Activated CD4-positive, alpha-beta T cell treated with anti-CD3 and anti-CD28 coated beads, Interleukin-2, Interleukin-4, amounts not matched to agents 100 ng/mL and 50 ng/mL, durations not matched to agents 16 hours and 8 hours (primary cell): Measurements from ENCODE around the gene DHCR7.

Experiments used
- DNase-seq: peaks from one replicate; pipeline ENCODE4 v3.0.0-alpha.2; 2020; ENCODE audit warnings: low spot score

DHCR7 gene

GRCh38 chr11:71477641-71478527 is 29.7 kb upstream of the DHCR7 start:
- no peak for DNase-seq

GRCh38 chr11:71476926-71477640 is 28.9 kb upstream of the DHCR7 start:
- DNase-seq: no peak

DNA sequence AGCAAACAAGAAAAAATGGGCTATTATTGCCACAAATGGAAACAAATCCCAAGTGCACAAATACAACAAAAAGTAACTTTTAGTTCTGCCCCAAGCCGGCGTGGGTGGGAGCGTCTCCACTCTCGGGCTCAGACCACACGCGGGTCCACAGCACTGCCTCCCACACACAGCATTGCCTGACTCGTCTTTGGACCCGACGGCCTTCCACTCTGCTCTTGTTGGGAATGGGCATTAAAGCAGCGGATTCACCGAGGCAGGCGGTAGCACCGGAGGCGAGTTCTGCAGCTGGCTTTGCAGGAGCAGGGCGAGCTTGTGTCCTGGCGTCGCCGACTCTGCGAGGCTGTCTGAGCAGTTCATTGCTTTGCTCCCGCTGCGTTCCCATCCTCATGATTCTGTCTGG is 27.8 kb upstream of the DHCR7 start:
- no peak for DNase-seq

DNA sequence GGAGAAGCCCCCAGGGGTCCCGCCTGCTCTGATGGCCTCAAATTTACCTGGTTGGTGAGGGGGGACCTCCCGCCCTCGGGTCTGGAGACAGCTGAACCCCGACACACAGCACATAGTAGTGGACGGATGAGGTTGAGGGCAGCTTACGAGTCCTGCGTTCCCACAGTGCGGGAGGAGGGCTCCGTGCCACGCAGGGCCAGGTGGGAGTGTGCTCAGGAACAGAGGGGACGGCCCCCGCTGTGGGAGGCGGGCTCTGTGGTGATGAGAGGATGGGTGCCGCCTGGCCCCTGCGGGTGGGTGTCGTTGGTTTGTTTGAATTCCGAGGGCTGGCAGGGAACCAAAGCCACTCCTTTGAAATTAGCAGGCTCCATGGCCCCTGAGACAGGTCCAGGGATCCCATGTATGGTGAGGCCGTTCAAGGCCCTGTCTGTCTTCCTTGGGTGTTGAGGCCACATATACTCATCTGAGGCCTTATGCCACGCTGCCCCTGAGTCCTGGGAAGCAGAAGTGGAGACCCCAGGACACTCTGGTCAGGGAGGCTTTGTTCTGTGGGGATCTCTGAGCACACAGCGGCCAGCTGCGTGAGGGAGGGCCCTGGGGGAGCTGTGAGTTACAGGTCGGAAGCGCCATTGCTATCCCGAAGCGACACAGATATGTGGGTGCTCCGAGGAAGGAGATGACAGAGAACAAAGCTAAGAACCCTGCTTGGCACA is 26.7 kb upstream of the DHCR7 start:
- no peak for DNase-seq

- DNase-seq: no peak
Observed at GRCh38 chr11:71474141-71474770, 26.1 kb upstream of the DHCR7 start.

- DNase-seq: no peak
Observed at GRCh38 chr11:71473793-71474080, 25.5 kb upstream of the DHCR7 start.

DNA sequence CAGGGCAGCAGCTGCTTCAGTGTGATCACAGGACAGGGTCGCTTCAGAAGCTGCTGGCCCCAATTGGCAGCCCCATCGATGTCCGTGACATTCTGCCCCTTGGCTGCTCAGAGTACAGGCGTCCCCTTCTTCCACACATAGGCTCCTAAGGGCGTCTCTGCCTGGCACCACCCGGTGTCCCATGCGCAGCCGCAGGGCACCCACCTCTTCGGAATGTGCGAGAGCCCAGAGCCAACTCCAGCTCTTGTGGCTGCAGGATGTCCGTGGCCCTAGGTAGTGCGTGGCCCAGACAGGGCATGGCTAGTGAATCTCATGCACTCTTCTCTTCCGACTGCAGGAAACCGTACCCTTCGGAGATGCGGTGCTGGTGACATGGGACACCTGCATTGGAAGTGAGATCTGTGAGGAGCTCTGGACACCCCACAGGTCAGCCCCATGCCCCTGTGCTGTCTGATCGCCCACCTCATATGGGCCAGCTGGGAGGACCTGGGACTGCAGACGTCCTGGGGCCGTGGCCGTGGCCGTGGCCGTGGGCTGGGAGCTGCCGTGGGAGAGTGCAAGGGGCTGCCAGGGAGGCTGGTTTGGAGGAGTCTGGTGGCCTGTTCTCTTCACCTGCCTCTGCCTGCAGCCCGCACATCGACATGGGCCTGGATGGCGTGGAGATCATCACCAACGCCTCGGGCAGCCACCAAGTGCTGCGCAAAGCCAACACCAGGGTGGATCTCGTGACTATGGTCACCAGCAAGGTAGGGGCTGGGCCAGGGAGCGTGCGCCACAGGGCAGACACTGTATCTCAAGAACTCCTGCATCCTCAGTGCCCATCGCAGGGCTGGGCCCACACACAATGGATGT is 25.0 kb upstream of the DHCR7 start:
- DNase-seq: no peak

GRCh38 chr11:71472357-71472885 is 24.2 kb upstream of the DHCR7 start:
- DNase-seq: no peak

DNA sequence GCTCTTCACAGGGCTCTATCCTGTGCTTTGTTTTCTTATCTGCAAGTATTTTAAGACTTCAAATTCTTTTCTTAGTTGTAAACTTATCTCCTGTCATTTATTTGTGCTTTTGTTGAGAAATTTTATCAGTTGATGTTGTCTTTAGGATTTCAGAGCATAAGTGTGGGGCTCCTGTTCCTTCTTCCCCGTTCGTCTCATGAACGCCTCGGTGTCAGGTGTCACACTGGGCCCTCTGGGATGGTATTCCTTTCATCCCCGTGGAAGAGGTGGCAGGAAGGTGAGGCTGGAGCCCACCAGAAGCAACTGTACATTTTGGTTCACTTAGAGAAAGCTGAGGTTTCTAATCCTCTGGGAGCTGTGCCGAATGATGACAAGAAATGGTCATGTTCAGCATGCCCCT is 22.8 kb upstream of the DHCR7 start:
- DNase-seq: no peak

DNA sequence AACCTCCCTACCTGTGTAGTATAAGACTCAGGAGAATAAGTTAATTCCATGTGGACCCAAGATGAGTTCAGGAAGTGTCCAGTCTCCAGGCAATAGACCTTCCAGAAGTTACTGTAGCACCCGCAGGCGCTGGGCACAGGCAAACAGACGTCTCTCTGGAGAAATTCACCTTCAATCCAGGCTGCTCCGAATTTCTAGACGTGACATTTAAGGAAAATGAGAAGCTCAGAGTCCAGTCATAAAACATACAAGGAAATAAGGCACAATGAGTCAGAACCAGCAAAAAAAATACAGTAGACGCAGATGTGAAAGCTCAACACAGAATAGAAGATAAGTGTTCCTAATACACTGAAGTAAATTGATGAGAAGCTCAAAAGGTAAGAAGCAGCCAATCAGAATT is 19.0 kb upstream of the DHCR7 start:
- DNase-seq: no peak

- no peak for DNase-seq
Observed at GRCh38 chr11:71466358-71466757, 18.2 kb upstream of the DHCR7 start.

GRCh38 chr11:71465054-71465453 is 16.9 kb upstream of the DHCR7 start:
- DNase-seq: no peak

DNA sequence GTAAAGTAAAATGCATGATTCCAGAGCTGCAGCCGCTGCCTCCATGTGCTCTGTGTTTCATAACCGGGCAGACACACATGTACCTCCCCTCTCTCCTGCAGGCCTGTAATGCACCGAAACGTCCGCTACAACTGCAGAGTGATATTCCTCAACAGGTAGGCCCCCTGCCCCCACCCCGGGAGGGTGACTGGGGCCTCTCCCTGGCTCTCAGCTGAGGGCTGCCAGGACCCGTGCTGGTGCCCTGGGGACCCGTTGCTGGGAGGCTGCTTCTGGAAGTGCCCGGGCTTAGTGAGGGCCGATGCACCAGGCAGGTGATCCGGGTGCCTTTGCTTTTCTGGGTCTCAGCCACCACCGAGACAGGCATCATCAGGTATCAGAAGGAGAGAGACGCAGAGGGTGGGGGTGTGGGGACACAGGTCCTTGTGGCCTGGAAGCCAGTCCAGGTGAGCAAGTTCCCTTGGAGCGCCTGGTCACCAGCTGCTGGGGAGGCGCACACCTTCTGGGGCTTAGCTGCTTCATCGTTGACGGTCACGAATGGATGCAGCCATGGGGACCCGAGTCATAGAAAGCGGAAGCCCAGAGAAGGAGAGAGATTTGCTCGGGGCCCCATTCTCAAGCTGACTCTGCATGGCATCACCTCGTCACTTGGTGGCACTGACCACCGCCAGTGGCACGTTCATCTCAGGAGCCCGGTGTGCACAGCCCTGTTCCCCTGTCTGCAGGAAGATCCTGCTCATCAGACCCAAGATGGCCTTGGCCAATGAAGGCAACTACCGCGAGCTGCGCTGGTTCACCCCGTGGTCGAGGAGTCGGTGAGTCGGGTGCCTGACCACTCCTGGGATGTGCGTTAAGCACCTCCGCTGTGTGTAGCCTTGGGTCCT is 15.4 kb upstream of the DHCR7 start:
- no peak for DNase-seq

GRCh38 chr11:71462726-71463125 is 14.5 kb upstream of the DHCR7 start:
- no peak for DNase-seq

- no peak for DNase-seq
Observed at GRCh38 chr11:71461696-71462095, 13.5 kb upstream of the DHCR7 start.

- no peak for DNase-seq
Observed at GRCh38 chr11:71459767-71460320, 11.7 kb upstream of the DHCR7 start.

- no peak for DNase-seq
Observed at GRCh38 chr11:71459076-71459766, 11.0 kb upstream of the DHCR7 start.

DNA sequence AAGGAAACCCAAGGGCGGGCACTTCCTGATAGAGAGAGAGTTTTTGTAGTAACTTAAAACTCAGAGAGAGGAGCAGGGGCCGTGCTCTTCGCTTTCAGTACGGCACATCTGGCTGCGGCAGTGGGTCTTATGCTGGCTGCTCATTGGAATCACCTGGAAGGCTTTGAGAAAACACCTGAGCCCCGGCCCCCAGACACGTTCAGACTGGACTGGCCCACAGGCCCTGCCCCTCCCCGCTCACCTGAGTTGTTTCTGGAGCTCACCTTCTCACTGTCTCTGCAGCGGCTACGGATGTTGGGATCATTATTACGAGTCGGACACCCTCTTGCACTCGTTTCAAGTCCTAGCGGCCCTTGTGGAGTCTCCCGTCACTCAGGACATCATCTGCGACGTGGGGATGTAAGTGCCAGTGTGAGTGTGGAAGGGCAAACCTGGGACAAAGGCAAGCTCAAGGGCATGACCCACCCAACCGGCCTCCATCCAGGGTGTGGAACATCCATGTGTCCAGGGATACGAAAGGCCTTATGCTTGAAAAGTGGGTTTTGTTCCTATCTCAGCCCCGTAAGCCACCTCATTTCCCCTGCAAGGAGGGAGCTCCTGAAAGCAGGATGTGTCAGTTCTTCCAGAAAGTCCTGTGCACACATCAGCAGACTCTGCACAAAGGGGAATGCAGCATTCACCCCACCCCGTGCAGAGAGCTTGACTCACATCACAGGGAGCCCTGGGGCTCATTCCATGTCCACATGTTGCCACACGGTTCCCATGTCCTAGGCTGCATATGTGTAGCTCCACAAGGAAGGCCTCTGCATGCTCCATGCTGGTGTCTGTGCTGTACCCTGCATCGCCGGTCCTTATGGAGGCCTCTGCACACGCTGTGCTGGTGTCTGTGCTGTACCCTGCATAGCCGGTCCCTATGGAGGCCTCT is 10.2 kb upstream of the DHCR7 start:
- no peak for DNase-seq
